HG02678 (cell line): ENCODE measurements around the gene RIMS3.
"Not testable (repeated sequence)": the region's sequence is repeated elsewhere in the genome, so short reads cannot be mapped to it uniquely, and the experiment has no call there.

Experiments used
- ATAC-seq: cut with Tn5 transposase; IDR thresholded peaks from one replicate; pipeline ENCODE4 v1.9.1; 2021; ENCODE audit warnings: mild to moderate bottlenecking, moderate library complexity; ENCODE audit not compliant: unreplicated experiment

RIMS3 gene

GRCh38 chr1:40633523-40633922 is 32.0 kb downstream of the RIMS3 start:
- ATAC-seq: no peak

GRCh38 chr1:40630488-40631223 is 34.8 kb downstream of the RIMS3 start:
- no peak for ATAC-seq

- ATAC-seq: not testable (repeated sequence)
These were observed 35.9 kb downstream of the RIMS3 start for GRCh38 chr1:40629546-40629945.

- ATAC-seq: no peak
These were observed 36.6 kb downstream of the RIMS3 start for GRCh38 chr1:40628903-40629292.

GRCh38 chr1:40627987-40628902 is 37.2 kb downstream of the RIMS3 start:
- ATAC-seq: peak; percentile 52

- no peak for ATAC-seq
These were observed 39.1 kb downstream of the RIMS3 start for GRCh38 chr1:40626383-40626770.

GRCh38 chr1:40625476-40626382 is 39.8 kb downstream of the RIMS3 start:
- ATAC-seq: no peak

- ATAC-seq: no peak
These were observed 40.4 kb downstream of the RIMS3 start for GRCh38 chr1:40625076-40625475.

- ATAC-seq: no peak
These were observed 42.4 kb downstream of the RIMS3 start for GRCh38 chr1:40622936-40623629.

- no peak for ATAC-seq
These were observed 43.5 kb downstream of the RIMS3 start for GRCh38 chr1:40621821-40622450.

- no peak for ATAC-seq
These were observed 44.8 kb downstream of the RIMS3 start for GRCh38 chr1:40620586-40621210.

GRCh38 chr1:40620150-40620549 is 45.3 kb downstream of the RIMS3 start:
- no peak for ATAC-seq

- no peak for ATAC-seq
These were observed 47.4 kb downstream of the RIMS3 start for GRCh38 chr1:40618108-40618507.

- no peak for ATAC-seq
These were observed 53.1 kb downstream of the RIMS3 start for GRCh38 chr1:40612345-40612831.

GRCh38 chr1:40610156-40610555 is 55.3 kb downstream of the RIMS3 start:
- ATAC-seq: no peak

GRCh38 chr1:40607921-40608320 is 57.6 kb downstream of the RIMS3 start:
- ATAC-seq: no peak

GRCh38 chr1:40606978-40607377 is 58.5 kb downstream of the RIMS3 start:
- no peak for ATAC-seq

GRCh38 chr1:40606194-40606593 is 59.3 kb downstream of the RIMS3 start:
- no peak for ATAC-seq

- ATAC-seq: no peak
These were observed 65.6 kb downstream of the RIMS3 start for GRCh38 chr1:40599926-40600325.
